ENCODE measurements around the gene HIPK1.

GRCh38 chr1:113895961-113896360 is 33.2 kb upstream of the HIPK1 start:
- TF ChIP-seq CTCF (conservative IDR thresholded peaks at IDR 0.05; ENCODE audit: low read length) (no peak), EZH2phosphoT487 (IDR thresholded peaks at IDR 0.05; ENCODE audit: borderline replicate concordance, low read depth, low read length) (no peak)

All from OCI-LY7 (cell line).